B cell (primary cell): ENCODE data around the gene DDX21. TPM values are rescaled to one million over a fixed set of nuclear protein-coding genes. Genes with fewer than 3 reads are reported as not detected.

Experiments
- ATAC-seq: fragments of 200-7000 bp; cut with Tn5 transposase; one replicate; pipeline ENCODE4 v1.10.0; 2021; ENCODE audit warnings: low read depth, mild to moderate bottlenecking, moderate number of reproducible peaks, moderate library complexity
- CTCF ChIA-PET: fragments of 350-600 bp; sonication (Branson Sonifier 250); formaldehyde crosslinking; loops from one replicate; lab custom pipeline; 2021; ENCODE audit warnings: antibody characterized with exemption, inconsistent platforms; lab: Charles Lee
- POLR2A ChIA-PET: fragments of 350-600 bp; sonication (Branson Sonifier 250); formaldehyde crosslinking; loops from one replicate; lab custom pipeline; 2021; ENCODE audit warnings: antibody characterized with exemption; lab: Charles Lee
- DNase-seq: peaks from one replicate; pipeline ENCODE4 v3.0.0; 2013
- H2AFZ ChIP-seq: 2 replicates; pipeline ENCODE4 v1.6.1; 2012; ENCODE audit warnings: mild to moderate bottlenecking, low read depth, low read length; ENCODE audit not compliant: insufficient read depth, poor library complexity, severe bottlenecking
- H3K27ac ChIP-seq, 2 donors: 1 replicate in 1 of 2; 2 replicates in 1 of 2; pipeline ENCODE4 v1.5.1; 2012 to 2013; ENCODE audit warnings: low read length in 2 of 2, mild to moderate bottlenecking in 2 of 2, moderate library complexity in 1 of 2
- H3K27me3 ChIP-seq, 4 experiments: fragments of 200-600 bp in 1 of 4; sonication (generic) in 1 of 4; replicated peaks in 1 of 4; 1 replicate in 2 of 4; 2 replicates in 2 of 4; pipeline versions ENCODE4 v1.6.1 to v1.7.0; 2013 to 2016; ENCODE audit warnings: low read length in 3 of 4, mild to moderate bottlenecking in 2 of 4, mixed read lengths in 1 of 4, moderate library complexity in 1 of 4; ENCODE audit not compliant: insufficient read depth in 4 of 4, control insufficient read depth in 3 of 4; ENCODE audit errors: control extremely low read depth in 1 of 4
- H3K36me3 ChIP-seq, 2 experiments: replicated peaks in 1 of 2; 1 replicate in 1 of 2; 2 replicates in 1 of 2; pipeline versions ENCODE4 v1.6.1 to v1.7.1; 2013; ENCODE audit warnings: low read length in 1 of 2; ENCODE audit not compliant: insufficient read depth in 2 of 2, control insufficient read depth in 1 of 2; ENCODE audit errors: control extremely low read depth in 1 of 2, extremely low read depth in 1 of 2
- H3K4me1 ChIP-seq, 2 donors: fragments of 200-600 bp in 1 of 2; sonication (generic) in 1 of 2; 1 replicate in 1 of 2; 2 replicates in 1 of 2; pipeline versions ENCODE4 v1.5.1 to v1.6.1; 2013 to 2017; ENCODE audit warnings: low read length in 2 of 2; ENCODE audit not compliant: control insufficient read depth in 2 of 2, insufficient read depth in 2 of 2
- H3K4me2 ChIP-seq: replicated peaks from 2 replicates; pipeline ENCODE3; 2012; ENCODE audit warnings: mild to moderate bottlenecking, low read depth, low read length; ENCODE audit not compliant: poor library complexity, severe bottlenecking
- H3K4me3 ChIP-seq, 5 experiments: fragments of 200-600 bp in 1 of 5; sonication (generic) in 1 of 5; 1 replicate in 3 of 5; 2 replicates in 2 of 5; pipeline versions ENCODE4 v1.5.1 to v1.7.0; 2011 to 2016; ENCODE audit warnings: low read length in 4 of 5, mild to moderate bottlenecking in 4 of 5, low read depth in 2 of 5, control low read depth in 1 of 5, moderate library complexity in 1 of 5; ENCODE audit not compliant: insufficient read depth in 1 of 5; ENCODE audit errors: control extremely low read depth in 1 of 5, extremely low read depth in 1 of 5
- H3K79me2 ChIP-seq: fragments of 200-600 bp; sonication (generic); one replicate; pipeline ENCODE4 v1.6.0; 2016; ENCODE audit warnings: low read length; ENCODE audit not compliant: control insufficient read depth, insufficient read depth
- H3K9ac ChIP-seq: fragments of 200-600 bp; sonication (generic); 2 replicates; pipeline ENCODE4 v1.6.1; 2017; ENCODE audit warnings: mild to moderate bottlenecking, low read length, moderate library complexity
- H3K9me3 ChIP-seq, 3 donors: one replicate each; pipeline versions ENCODE4 v1.6.1 to v1.7.1; 2013; ENCODE audit warnings: low read length in 2 of 3; ENCODE audit not compliant: control insufficient read depth in 2 of 3, insufficient read depth in 1 of 3; ENCODE audit errors: control extremely low read depth in 1 of 3
- H4K20me1 ChIP-seq: 2 replicates; pipeline ENCODE4 v1.6.0; 2012; ENCODE audit warnings: mild to moderate bottlenecking, low read length; ENCODE audit not compliant: insufficient read depth, control insufficient read depth, poor library complexity, severe bottlenecking
- H3K27ac Mint-ChIP-seq: one replicate; pipeline ENCODE4 v1.8.0; 2021; ENCODE audit warnings: mixed read lengths
- H3K27me3 Mint-ChIP-seq: one replicate; pipeline ENCODE4 v1.8.0; 2021; ENCODE audit warnings: mixed read lengths
- H3K4me1 Mint-ChIP-seq: one replicate; pipeline ENCODE4 v1.8.0; 2021; ENCODE audit warnings: mixed read lengths
- H3K4me3 Mint-ChIP-seq: one replicate; pipeline ENCODE4 v1.8.0; 2021; ENCODE audit warnings: mixed read lengths
- H3K9me3 Mint-ChIP-seq: one replicate; pipeline ENCODE4 v1.8.0; 2022; ENCODE audit warnings: mixed read lengths; ENCODE audit not compliant: insufficient read depth
- EZH2 ChIP-seq: IDR thresholded peaks from 2 replicates; pipeline ENCODE4 v1.6.1; 2012; ENCODE audit warnings: borderline replicate concordance, low read depth, mild to moderate bottlenecking, moderate library complexity, low read length; ENCODE audit not compliant: insufficient read depth, poor library complexity, severe bottlenecking
- WGBS: methylation state at CpG from one replicate; pipeline ENCODE4 v1.1.5; 2013; ENCODE audit warnings: missing lambda C conversion rate; ENCODE audit not compliant: insufficient coverage; 5-methylcytosine and 5-hydroxymethylcytosine counted together
- intact Hi-C: fragments of 100-400 bp; cut with micrococcal nuclease; formaldehyde crosslinking; loops from one replicate; pipeline ENCODE4 v1.10.0; 2022
- polyA plus RNA-seq: library from polyadenylated mRNA; depleted of rRNA; stranded (reverse); fragments of >200 nt; gene quantifications from 2 replicates; pipeline ENCODE4 v1.2.3, GENCODE V29; 2012
- total RNA-seq, 2 donors: library from RNA; stranded (reverse); fragments of 120-200 nt in 1 of 2; gene quantifications; 1 replicate in 1 of 2; 2 replicates in 1 of 2; pipeline versions ENCODE4 v1.2.3 to v1.2.4, GENCODE V29; 2013 to 2022
- TF ChIP-seq, protein P1 (sequence below): fragments of 200-600 bp; IDR thresholded peaks from one replicate; pipeline ENCODE4 v1.8.0; 2022; ENCODE audit warnings: antibody characterized with exemption, mild to moderate bottlenecking

DDX21 gene
- total and polyA plus RNA-seq, 2 donors (not counting 1 experiment from before 2014, with no cell fraction given): 17.8 to 43.5 TPM

DNA sequence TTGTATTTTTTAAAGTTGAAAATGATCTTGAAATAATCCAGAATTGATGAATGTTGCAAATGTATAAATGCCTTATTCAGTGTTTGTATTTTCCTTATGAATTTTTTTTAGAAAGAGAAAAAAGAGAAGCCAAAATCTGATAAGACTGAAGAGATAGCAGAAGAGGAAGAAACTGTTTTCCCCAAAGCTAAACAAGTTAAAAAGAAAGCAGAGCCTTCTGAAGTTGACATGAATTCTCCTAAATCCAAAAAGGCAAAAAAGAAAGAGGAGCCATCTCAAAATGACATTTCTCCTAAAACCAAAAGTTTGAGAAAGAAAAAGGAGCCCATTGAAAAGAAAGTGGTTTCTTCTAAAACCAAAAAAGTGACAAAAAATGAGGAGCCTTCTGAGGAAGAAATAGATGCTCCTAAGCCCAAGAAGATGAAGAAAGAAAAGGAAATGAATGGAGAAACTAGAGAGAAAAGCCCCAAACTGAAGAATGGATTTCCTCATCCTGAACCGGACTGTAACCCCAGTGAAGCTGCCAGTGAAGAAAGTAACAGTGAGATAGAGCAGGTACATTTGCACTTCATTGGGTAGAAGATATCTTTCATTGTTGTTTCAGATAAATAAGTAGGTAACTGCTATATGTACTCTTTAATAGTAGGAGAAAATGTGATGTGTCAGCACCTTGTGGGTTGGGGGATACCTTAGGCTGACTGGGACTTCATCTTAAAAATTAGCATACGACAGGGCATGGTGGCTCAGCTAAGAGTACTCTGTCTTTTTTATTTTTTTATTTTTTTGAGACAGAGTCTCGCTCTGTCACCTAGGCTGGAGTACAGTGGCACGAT lies 3.9 kb downstream of the DDX21 start:
- H4K20me1 ChIP-seq: peaks cover 44% of the 10 kb centered on the region
- H3K9me3 ChIP-seq: no peaks in the 10 kb centered on the region
- H3K79me2 ChIP-seq: peaks cover 88% of the 10 kb centered on the region
- H3K4me1 ChIP-seq: peaks cover 7 to 30% of the 10 kb centered on the region in 2 donors
- WGBS: 100% methylated on average over 1 of the region's 4 CpGs
- ChIA-PET CTCF (interaction anchor here (0.7 to 1.4 kb wide), 2 partner anchors 24 to 133 kb away, joined by 3 to 4 read pairs; no protein-coding TSS in a partner anchor), POLR2A (no interaction called here)
- TF ChIP-seq EZH2: no peak
- TF ChIP-seq, protein P1, sequence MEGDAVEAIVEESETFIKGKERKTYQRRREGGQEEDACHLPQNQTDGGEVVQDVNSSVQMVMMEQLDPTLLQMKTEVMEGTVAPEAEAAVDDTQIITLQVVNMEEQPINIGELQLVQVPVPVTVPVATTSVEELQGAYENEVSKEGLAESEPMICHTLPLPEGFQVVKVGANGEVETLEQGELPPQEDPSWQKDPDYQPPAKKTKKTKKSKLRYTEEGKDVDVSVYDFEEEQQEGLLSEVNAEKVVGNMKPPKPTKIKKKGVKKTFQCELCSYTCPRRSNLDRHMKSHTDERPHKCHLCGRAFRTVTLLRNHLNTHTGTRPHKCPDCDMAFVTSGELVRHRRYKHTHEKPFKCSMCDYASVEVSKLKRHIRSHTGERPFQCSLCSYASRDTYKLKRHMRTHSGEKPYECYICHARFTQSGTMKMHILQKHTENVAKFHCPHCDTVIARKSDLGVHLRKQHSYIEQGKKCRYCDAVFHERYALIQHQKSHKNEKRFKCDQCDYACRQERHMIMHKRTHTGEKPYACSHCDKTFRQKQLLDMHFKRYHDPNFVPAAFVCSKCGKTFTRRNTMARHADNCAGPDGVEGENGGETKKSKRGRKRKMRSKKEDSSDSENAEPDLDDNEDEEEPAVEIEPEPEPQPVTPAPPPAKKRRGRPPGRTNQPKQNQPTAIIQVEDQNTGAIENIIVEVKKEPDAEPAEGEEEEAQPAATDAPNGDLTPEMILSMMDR: no peak
- intact Hi-C loops: loop anchor here (5.0 to 10.0 kb wide), 3 partner anchors 357 to 883 kb away; partner anchors contain the start of genes HERC4 and RUFY2
- Mint-ChIP-seq H3K4me3 (no peak overlapping the region), H3K9me3 (no peaks in the 10 kb centered on the region), H3K27ac (peak overlapping the region; percentile 3), H3K4me1 (peaks cover 40% of the 10 kb centered on the region), H3K27me3 (no peaks in the 10 kb centered on the region)
- no peak overlapping the region for H2AFZ ChIP-seq
- no peak for ATAC-seq
- no peaks in the 10 kb centered on the region for H3K27me3 ChIP-seq
- no peak overlapping the region for H3K4me2 ChIP-seq
- H3K9ac ChIP-seq: no peak overlapping the region
- peak; percentile 7 for DNase-seq
- H3K36me3 ChIP-seq: peaks cover 4 to 48% of the 10 kb centered on the region in 2 experiments
- H3K27ac ChIP-seq: no peak overlapping the region
- H3K4me3 ChIP-seq: no peak overlapping the region

DNA sequence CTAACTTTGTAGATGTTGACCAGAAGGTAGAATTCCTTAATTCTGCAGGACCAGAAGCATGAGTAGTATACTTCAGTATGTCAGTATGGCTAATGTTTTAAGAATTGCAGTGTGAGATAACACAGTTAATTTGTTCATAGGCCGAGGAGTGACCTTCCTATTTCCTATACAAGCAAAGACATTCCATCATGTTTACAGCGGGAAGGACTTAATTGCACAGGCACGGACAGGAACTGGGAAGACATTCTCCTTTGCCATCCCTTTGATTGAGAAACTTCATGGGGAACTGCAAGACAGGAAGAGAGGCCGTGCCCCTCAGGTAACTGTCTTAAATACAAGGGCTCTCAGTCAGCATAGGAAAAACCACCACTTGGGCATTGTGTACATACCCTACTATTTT lies 7.2 kb downstream of the DDX21 start:
- no peak overlapping the region for H3K27ac ChIP-seq
- no peak overlapping the region for H3K4me3 ChIP-seq
- ATAC-seq: no peak
- POLR2A ChIA-PET: no interaction called here
- DNase-seq: no peak
- no peak overlapping the region for H3K27ac Mint-ChIP-seq
- H3K27me3 Mint-ChIP-seq: no peaks in the 10 kb centered on the region
- 100% methylated on average over 1 of the region's 4 CpGs for WGBS
- peaks cover 81% of the 10 kb centered on the region for H3K79me2 ChIP-seq
- no peak for TF ChIP-seq EZH2
- TF ChIP-seq, protein P1: no peak
- no peaks in the 10 kb centered on the region for H3K27me3 ChIP-seq
- no peak overlapping the region for H3K9ac ChIP-seq
- CTCF ChIA-PET: interaction anchor here (0.6 kb wide), 1 partner anchor 631 kb away, joined by 3 read pairs; the partner anchor contains the start of gene PBLD
- no peaks in the 10 kb centered on the region for H3K9me3 Mint-ChIP-seq
- H3K4me3 Mint-ChIP-seq: no peak overlapping the region
- no peaks in the 10 kb centered on the region for H3K9me3 ChIP-seq
- H2AFZ ChIP-seq: no peak overlapping the region
- H3K4me1 Mint-ChIP-seq: peaks cover 23% of the 10 kb centered on the region
- H3K4me2 ChIP-seq: no peak overlapping the region
- intact Hi-C loops: no loop called here
- peaks cover 0 to 6% of the 10 kb centered on the region in 2 donors for H3K4me1 ChIP-seq
- peaks cover 46% of the 10 kb centered on the region for H4K20me1 ChIP-seq
- H3K36me3 ChIP-seq: peaks cover 12 to 78% of the 10 kb centered on the region in 2 experiments
